ENCODE results near the gene PSPN.
"Not testable (repeated sequence)": the region's sequence is repeated elsewhere in the genome, so short reads cannot be mapped to it uniquely, and the experiment has no call there.

PSPN gene

GRCh38 chr19:6413291-6413690 lies 37.6 kb upstream of the PSPN start:
- Mint-ChIP-seq H3K9me3 (no peaks in the 10 kb centered on the region), H3K4me3 (no peak overlapping the region), H3K27ac (no peak overlapping the region), H3K4me1 (ENCODE audit: low read depth) (no peaks in the 10 kb centered on the region), H3K36me3 (ENCODE audit: low read depth) (peaks cover 11% of the 10 kb centered on the region), H3K27me3 (ENCODE audit: low read depth) (no peaks in the 10 kb centered on the region)

- Mint-ChIP-seq H3K4me1 (ENCODE audit: low read depth) (no peaks in the 10 kb centered on the region), H3K4me3 (no peak overlapping the region), H3K27me3 (ENCODE audit: low read depth) (no peaks in the 10 kb centered on the region), H3K36me3 (ENCODE audit: low read depth) (peaks cover 9% of the 10 kb centered on the region), H3K9me3 (no peaks in the 10 kb centered on the region), H3K27ac (no peak overlapping the region)
Measured at GRCh38 chr19:6412447-6413091, 36.8 kb upstream of the PSPN start.

- no peaks in the 10 kb centered on the region for H3K9me3 Mint-ChIP-seq
- H3K27ac Mint-ChIP-seq = no peak overlapping the region
- no peaks in the 10 kb centered on the region for H3K4me1 Mint-ChIP-seq (ENCODE audit: low read depth)
- no peak overlapping the region for H3K4me3 Mint-ChIP-seq
- no peaks in the 10 kb centered on the region for H3K27me3 Mint-ChIP-seq (ENCODE audit: low read depth)
- peaks cover 9% of the 10 kb centered on the region for H3K36me3 Mint-ChIP-seq (ENCODE audit: low read depth)
Measured at GRCh38 chr19:6412061-6412446, 36.3 kb upstream of the PSPN start.

GRCh38 chr19:6409346-6409745 lies 33.6 kb upstream of the PSPN start:
- H3K27me3 Mint-ChIP-seq (ENCODE audit: low read depth) = no peaks in the 10 kb centered on the region
- peaks cover 6% of the 10 kb centered on the region for H3K36me3 Mint-ChIP-seq (ENCODE audit: low read depth)
- no peaks in the 10 kb centered on the region for H3K9me3 Mint-ChIP-seq

GRCh38 chr19:6406401-6406800 lies 30.7 kb upstream of the PSPN start:
- Mint-ChIP-seq H3K27ac (no peak overlapping the region), H3K4me3 (no peak overlapping the region), H3K9me3 (no peaks in the 10 kb centered on the region), H3K4me1 (ENCODE audit: low read depth) (no peaks in the 10 kb centered on the region), H3K27me3 (ENCODE audit: low read depth) (no peaks in the 10 kb centered on the region), H3K36me3 (ENCODE audit: low read depth) (no peaks in the 10 kb centered on the region)

More at GRCh38 chr19:6409346-6409745, 33.6 kb upstream of the PSPN start:
- H3K4me3 Mint-ChIP-seq = no peak overlapping the region
- H3K27ac Mint-ChIP-seq = no peak overlapping the region
- no peaks in the 10 kb centered on the region for H3K4me1 Mint-ChIP-seq (ENCODE audit: low read depth)

- H3K36me3 Mint-ChIP-seq (ENCODE audit: low read depth) = no peaks in the 10 kb centered on the region
- H3K4me1 Mint-ChIP-seq (ENCODE audit: low read depth) = no peaks in the 10 kb centered on the region
- no peaks in the 10 kb centered on the region for H3K27me3 Mint-ChIP-seq (ENCODE audit: low read depth)
- H3K9me3 Mint-ChIP-seq = no peaks in the 10 kb centered on the region
- no peak overlapping the region for H3K4me3 Mint-ChIP-seq
- H3K27ac Mint-ChIP-seq = no peak overlapping the region
Measured at GRCh38 chr19:6402837-6403608, 27.3 kb upstream of the PSPN start.

GRCh38 chr19:6402058-6402457 lies 26.3 kb upstream of the PSPN start:
- Mint-ChIP-seq H3K4me1 (ENCODE audit: low read depth) (no peaks in the 10 kb centered on the region), H3K27me3 (ENCODE audit: low read depth) (no peaks in the 10 kb centered on the region), H3K36me3 (ENCODE audit: low read depth) (no peaks in the 10 kb centered on the region), H3K4me3 (no peak overlapping the region), H3K9me3 (no peaks in the 10 kb centered on the region), H3K27ac (no peak overlapping the region)

GRCh38 chr19:6400062-6400944 lies 24.6 kb upstream of the PSPN start:
- H3K9me3 Mint-ChIP-seq; H3K36me3 Mint-ChIP-seq (ENCODE audit: low read depth); H3K27me3 Mint-ChIP-seq (ENCODE audit: low read depth); H3K4me1 Mint-ChIP-seq (ENCODE audit: low read depth); H3K4me3 Mint-ChIP-seq; H3K27ac Mint-ChIP-seq: not testable (repeated sequence)

GRCh38 chr19:6396305-6396704 lies 20.6 kb upstream of the PSPN start:
- Mint-ChIP-seq H3K4me3 (no peak overlapping the region), H3K27me3 (ENCODE audit: low read depth) (no peaks in the 10 kb centered on the region), H3K4me1 (ENCODE audit: low read depth) (peaks cover 13% of the 10 kb centered on the region), H3K27ac (no peak overlapping the region), H3K9me3 (no peaks in the 10 kb centered on the region), H3K36me3 (ENCODE audit: low read depth) (peaks cover 6% of the 10 kb centered on the region)

GRCh38 chr19:6394831-6395230 lies 19.1 kb upstream of the PSPN start:
- H3K9me3 Mint-ChIP-seq = no peaks in the 10 kb centered on the region
- H3K4me1 Mint-ChIP-seq (ENCODE audit: low read depth) = peaks cover 17% of the 10 kb centered on the region
- H3K27ac Mint-ChIP-seq = peak overlapping the region; percentile 63
- H3K27me3 Mint-ChIP-seq (ENCODE audit: low read depth) = no peaks in the 10 kb centered on the region
- peaks cover 10% of the 10 kb centered on the region for H3K36me3 Mint-ChIP-seq (ENCODE audit: low read depth)
- peak overlapping the region; percentile 33 for H3K4me3 Mint-ChIP-seq

- H3K4me3 Mint-ChIP-seq = peak overlapping the region; percentile 87
- no peaks in the 10 kb centered on the region for H3K9me3 Mint-ChIP-seq
- H3K36me3 Mint-ChIP-seq (ENCODE audit: low read depth) = peaks cover 13% of the 10 kb centered on the region
- H3K27me3 Mint-ChIP-seq (ENCODE audit: low read depth) = no peaks in the 10 kb centered on the region
- H3K4me1 Mint-ChIP-seq (ENCODE audit: low read depth) = peaks cover 17% of the 10 kb centered on the region
- H3K27ac Mint-ChIP-seq = peak overlapping the region; percentile 84
Measured at GRCh38 chr19:6393983-6394412, 18.3 kb upstream of the PSPN start.

GRCh38 chr19:6393074-6393982 lies 17.6 kb upstream of the PSPN start, which contains the start of gene GTF2F1:
GTF2F1 (minus strand) TSS chr19:6393164; CDS start chr19:6392995, 169 bp downstream.
- Mint-ChIP-seq H3K9me3 (no peaks in the 10 kb centered on the region), H3K4me1 (ENCODE audit: low read depth) (peaks cover 18% of the 10 kb centered on the region), H3K36me3 (ENCODE audit: low read depth) (peaks cover 15% of the 10 kb centered on the region), H3K27me3 (ENCODE audit: low read depth) (no peaks in the 10 kb centered on the region), H3K27ac (peak within 1 kb of the TSS; percentile 84), H3K4me3 (peak within 1 kb of the TSS; percentile 87)

- peaks cover 21% of the 10 kb centered on the region for H3K36me3 Mint-ChIP-seq (ENCODE audit: low read depth)
- no peaks in the 10 kb centered on the region for H3K9me3 Mint-ChIP-seq
- peaks cover 20% of the 10 kb centered on the region for H3K4me1 Mint-ChIP-seq (ENCODE audit: low read depth)
- H3K27me3 Mint-ChIP-seq (ENCODE audit: low read depth) = no peaks in the 10 kb centered on the region
- H3K4me3 Mint-ChIP-seq = peak overlapping the region; percentile 87
- peak overlapping the region; percentile 84 for H3K27ac Mint-ChIP-seq
Measured at GRCh38 chr19:6392221-6393073, 16.7 kb upstream of the PSPN start.

Measured in T-helper 1 cell treated with Interleukin-12 subunit alpha and Interleukin-12 subunit beta and Interleukin-4 antibody, amounts not matched to agents 30 μg/mL and 1 μg/mL, for 36 hours (primary cell).